T-helper 1 cell treated with Interleukin-12 subunit alpha and Interleukin-12 subunit beta and Interleukin-4 antibody, amounts not matched to agents 30 μg/mL and 1 μg/mL, for 36 hours (primary cell): ENCODE measurements around the gene GLTP.
"Not testable (repeated sequence)": the region's sequence is repeated elsewhere in the genome, so short reads cannot be mapped to it uniquely, and the experiment has no call there.

Experiments used
- H3K27ac Mint-ChIP-seq: one replicate; pipeline ENCODE4 v1.8.0; 2021; ENCODE audit warnings: mild to moderate bottlenecking, mixed read lengths
- H3K27me3 Mint-ChIP-seq: one replicate; pipeline ENCODE4 v1.8.0; 2021; ENCODE audit warnings: low read depth, mixed read lengths
- H3K36me3 Mint-ChIP-seq: one replicate; pipeline ENCODE4 v1.8.0; 2021; ENCODE audit warnings: low read depth, mixed read lengths
- H3K4me1 Mint-ChIP-seq: one replicate; pipeline ENCODE4 v1.8.0; 2021; ENCODE audit warnings: low read depth, mixed read lengths
- H3K4me3 Mint-ChIP-seq: one replicate; pipeline ENCODE4 v1.8.0; 2021; ENCODE audit warnings: mild to moderate bottlenecking, moderate library complexity, mixed read lengths
- H3K9me3 Mint-ChIP-seq: one replicate; pipeline ENCODE4 v1.8.0; 2021; ENCODE audit warnings: mixed read lengths

GLTP gene

DNA sequence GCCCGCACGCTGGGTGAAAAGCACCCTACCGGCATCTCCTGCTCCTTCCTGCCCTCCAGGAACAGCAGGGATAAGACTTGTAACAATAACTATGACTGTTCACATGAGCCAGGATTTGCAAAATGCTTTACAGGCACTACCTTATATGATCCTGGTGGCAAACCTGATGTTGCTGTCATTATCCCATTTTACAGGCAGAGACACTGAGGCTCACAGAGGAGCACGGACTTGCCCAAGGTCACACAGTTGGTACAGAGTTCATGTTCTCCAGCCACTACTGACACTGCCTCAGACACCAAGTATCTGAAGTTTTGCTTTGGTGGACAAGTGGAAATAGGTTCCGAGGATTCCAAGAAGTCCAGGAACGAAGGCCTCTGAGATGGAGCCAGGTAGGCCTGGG, 22.6 kb downstream of the GLTP start:
- Mint-ChIP-seq H3K4me3 (no peak overlapping the region), H3K27me3 (no peaks in the 10 kb centered on the region), H3K9me3 (no peaks in the 10 kb centered on the region), H3K4me1 (peaks cover 7% of the 10 kb centered on the region), H3K36me3 (no peaks in the 10 kb centered on the region), H3K27ac (no peak overlapping the region)

GRCh38 chr12:109855377-109855776, 25.0 kb downstream of the GLTP start:
- Mint-ChIP-seq H3K9me3 (no peaks in the 10 kb centered on the region), H3K36me3 (no peaks in the 10 kb centered on the region), H3K27ac (no peak overlapping the region), H3K4me3 (no peak overlapping the region), H3K27me3 (no peaks in the 10 kb centered on the region), H3K4me1 (peaks cover 7% of the 10 kb centered on the region)

- not testable (repeated sequence) for H3K4me1 Mint-ChIP-seq, H3K9me3 Mint-ChIP-seq, H3K27me3 Mint-ChIP-seq, H3K36me3 Mint-ChIP-seq, H3K27ac Mint-ChIP-seq, H3K4me3 Mint-ChIP-seq
Observed at GRCh38 chr12:109850518-109850917, 29.8 kb downstream of the GLTP start.

- no peak overlapping the region for H3K27ac Mint-ChIP-seq
- H3K4me3 Mint-ChIP-seq = no peak overlapping the region
- H3K9me3 Mint-ChIP-seq = no peaks in the 10 kb centered on the region
- no peaks in the 10 kb centered on the region for H3K27me3 Mint-ChIP-seq
- no peaks in the 10 kb centered on the region for H3K36me3 Mint-ChIP-seq
- peaks cover 3% of the 10 kb centered on the region for H3K4me1 Mint-ChIP-seq
Observed at GRCh38 chr12:109847142-109847735, 33.1 kb downstream of the GLTP start.

GRCh38 chr12:109845824-109846205, 34.5 kb downstream of the GLTP start:
- Mint-ChIP-seq H3K9me3 (no peaks in the 10 kb centered on the region), H3K4me3 (no peak overlapping the region), H3K27ac (no peak overlapping the region), H3K4me1 (peaks cover 3% of the 10 kb centered on the region), H3K27me3 (no peaks in the 10 kb centered on the region), H3K36me3 (no peaks in the 10 kb centered on the region)

- H3K4me1 Mint-ChIP-seq = peaks cover 3% of the 10 kb centered on the region
- H3K36me3 Mint-ChIP-seq = no peaks in the 10 kb centered on the region
- no peak overlapping the region for H3K27ac Mint-ChIP-seq
Observed at GRCh38 chr12:109844983-109845823, 35.1 kb downstream of the GLTP start.

DNA sequence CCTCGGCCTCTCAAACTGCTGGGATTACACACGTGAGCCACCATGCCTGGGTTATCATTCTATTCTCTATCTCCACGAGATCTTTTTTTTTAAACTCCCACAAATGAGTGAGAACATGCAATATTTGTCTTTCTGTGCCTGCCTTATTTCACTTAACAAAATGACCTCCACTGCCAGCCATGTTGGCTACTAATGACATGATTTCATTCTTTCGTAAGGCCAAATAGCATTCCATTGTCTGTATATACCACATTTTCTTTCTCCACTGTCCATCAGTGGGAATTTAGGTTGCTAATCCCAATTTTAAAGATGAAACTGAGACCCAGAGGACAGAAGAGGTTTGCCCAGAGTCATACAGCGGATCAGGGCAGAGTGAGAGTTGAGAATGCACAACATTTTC, 36.2 kb downstream of the GLTP start:
- H3K9me3 Mint-ChIP-seq = no peaks in the 10 kb centered on the region
- peaks cover 3% of the 10 kb centered on the region for H3K4me1 Mint-ChIP-seq
- H3K36me3 Mint-ChIP-seq = no peaks in the 10 kb centered on the region
- H3K27ac Mint-ChIP-seq = no peak overlapping the region
- peaks cover 4% of the 10 kb centered on the region for H3K27me3 Mint-ChIP-seq
- H3K4me3 Mint-ChIP-seq = no peak overlapping the region

More at GRCh38 chr12:109844983-109845823, 35.1 kb downstream of the GLTP start:
- Mint-ChIP-seq H3K9me3 (no peaks in the 10 kb centered on the region), H3K4me3 (no peak overlapping the region), H3K27me3 (no peaks in the 10 kb centered on the region)

DNA sequence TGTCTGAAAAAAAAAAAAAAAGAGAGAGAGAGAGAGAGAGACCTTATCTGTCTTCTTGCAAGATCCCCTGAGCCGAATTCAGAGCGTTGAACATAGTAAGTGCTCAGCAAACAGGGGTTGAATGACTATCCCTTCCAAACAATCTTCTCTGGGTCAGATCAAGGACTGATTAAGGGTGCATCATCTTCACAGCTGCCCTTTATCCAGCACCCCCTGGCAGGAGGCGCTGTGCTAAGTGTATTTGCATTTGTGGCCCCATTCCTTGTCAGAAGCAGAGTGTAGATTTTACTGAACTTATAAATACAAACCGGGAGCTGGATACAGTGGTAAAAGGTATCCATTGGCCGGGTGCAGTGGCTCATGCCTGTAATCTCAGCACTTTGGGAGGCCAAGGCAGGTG, 38.3 kb downstream of the GLTP start:
- Mint-ChIP-seq H3K4me1 (peaks cover 3% of the 10 kb centered on the region), H3K9me3 (no peaks in the 10 kb centered on the region), H3K27ac (no peak overlapping the region), H3K27me3 (peaks cover 7% of the 10 kb centered on the region), H3K4me3 (no peak overlapping the region), H3K36me3 (no peaks in the 10 kb centered on the region)

DNA sequence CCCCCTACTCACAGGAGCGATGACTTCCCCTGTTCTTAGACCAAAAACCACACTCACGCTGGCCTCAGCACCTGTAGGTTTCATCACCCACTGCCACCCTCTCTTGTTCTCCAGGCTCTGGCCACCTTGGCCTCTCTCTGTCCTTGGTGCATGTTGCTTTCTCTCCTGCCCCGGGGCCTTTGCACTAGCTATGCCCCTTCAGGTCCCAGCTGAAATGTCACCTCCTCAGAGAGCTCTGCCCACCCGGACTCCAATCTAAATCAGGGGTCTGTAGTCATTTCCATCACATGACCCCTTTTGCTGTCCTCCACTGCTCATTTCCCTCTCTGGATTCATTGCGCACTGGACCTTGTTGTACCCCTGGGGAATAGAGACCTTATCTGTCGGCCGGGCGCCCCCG, 39.0 kb downstream of the GLTP start:
- H3K27me3 Mint-ChIP-seq = peaks cover 8% of the 10 kb centered on the region

DNA sequence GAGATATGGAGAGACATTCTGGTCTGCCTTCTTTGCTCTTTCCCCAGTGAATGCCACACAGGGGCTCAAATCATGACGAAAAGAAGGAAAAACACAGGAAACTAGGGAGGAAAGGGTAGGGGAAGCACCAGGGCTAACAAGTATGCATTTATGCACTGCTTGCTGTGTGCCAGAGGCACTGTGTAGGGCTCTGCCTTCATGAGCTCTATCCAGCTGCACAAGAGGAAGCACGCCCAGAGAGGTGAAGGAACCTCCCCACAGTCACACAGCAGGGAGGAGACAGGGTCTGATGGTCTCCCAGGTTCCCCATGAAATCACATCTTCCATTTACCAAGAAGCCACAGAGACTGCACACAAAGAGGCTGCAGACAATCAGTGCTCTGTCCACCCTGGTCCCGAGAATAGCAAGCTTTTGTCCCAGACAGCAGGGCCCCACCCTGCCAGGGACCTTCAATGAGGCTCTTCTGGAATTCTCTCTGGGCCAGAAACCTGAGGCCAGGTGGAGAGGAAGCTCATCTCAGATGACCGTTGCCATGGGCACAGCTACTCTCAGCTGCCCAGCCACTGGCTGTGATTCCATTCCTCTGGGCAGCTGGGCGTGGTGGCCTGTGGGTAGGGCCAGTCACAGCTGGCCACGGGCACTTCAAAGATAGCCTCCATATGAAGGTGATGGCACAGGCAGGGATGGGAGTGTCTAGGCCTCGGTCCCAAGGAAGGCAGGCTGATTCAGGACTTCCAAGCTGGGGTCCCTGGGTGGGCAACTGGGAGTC, 39.9 kb downstream of the GLTP start:
- Mint-ChIP-seq H3K4me3 (no peak overlapping the region), H3K27ac (no peak overlapping the region), H3K36me3 (no peaks in the 10 kb centered on the region), H3K27me3 (peaks cover 8% of the 10 kb centered on the region), H3K9me3 (no peaks in the 10 kb centered on the region), H3K4me1 (no peaks in the 10 kb centered on the region)

More for the DNA sequence above, 39.0 kb downstream of the GLTP start:
- no peak overlapping the region for H3K27ac Mint-ChIP-seq
- peaks cover 3% of the 10 kb centered on the region for H3K4me1 Mint-ChIP-seq
- no peaks in the 10 kb centered on the region for H3K36me3 Mint-ChIP-seq
- no peak overlapping the region for H3K4me3 Mint-ChIP-seq
- no peaks in the 10 kb centered on the region for H3K9me3 Mint-ChIP-seq

GRCh38 chr12:109839444-109839843, 40.9 kb downstream of the GLTP start:
- H3K4me3 Mint-ChIP-seq = no peak overlapping the region
- H3K9me3 Mint-ChIP-seq = no peaks in the 10 kb centered on the region
- no peaks in the 10 kb centered on the region for H3K36me3 Mint-ChIP-seq
- H3K27me3 Mint-ChIP-seq = peaks cover 16% of the 10 kb centered on the region
- no peak overlapping the region for H3K27ac Mint-ChIP-seq
- H3K4me1 Mint-ChIP-seq = no peaks in the 10 kb centered on the region

DNA sequence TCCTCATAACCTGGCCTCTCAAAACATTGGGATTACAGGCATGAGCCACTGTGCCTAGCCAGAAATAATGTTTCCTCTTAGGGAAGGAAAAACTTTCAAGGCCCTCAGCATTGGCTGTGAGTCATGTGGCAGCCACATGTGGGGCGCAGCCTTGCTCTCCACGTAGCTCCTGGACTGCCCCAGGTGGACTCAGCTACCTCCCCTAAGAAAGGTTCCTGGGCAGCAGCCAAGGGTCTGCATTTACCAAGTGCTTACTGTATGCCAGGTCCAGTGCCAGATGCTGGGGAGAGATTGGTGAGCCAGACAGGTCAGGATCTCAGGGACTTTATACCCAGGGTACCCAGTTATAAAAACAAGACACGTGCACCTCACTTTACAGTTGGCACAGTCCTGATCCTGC, 43.4 kb downstream of the GLTP start:
- H3K4me3 Mint-ChIP-seq = no peak overlapping the region

GRCh38 chr12:109835827-109836226, 44.5 kb downstream of the GLTP start:
- Mint-ChIP-seq H3K27ac (no peak overlapping the region), H3K4me3 (no peak overlapping the region), H3K27me3 (peaks cover 41% of the 10 kb centered on the region), H3K4me1 (no peaks in the 10 kb centered on the region), H3K36me3 (no peaks in the 10 kb centered on the region), H3K9me3 (no peaks in the 10 kb centered on the region)

More for the DNA sequence above, 43.4 kb downstream of the GLTP start:
- Mint-ChIP-seq H3K4me1 (no peaks in the 10 kb centered on the region), H3K9me3 (no peaks in the 10 kb centered on the region), H3K27me3 (peaks cover 31% of the 10 kb centered on the region), H3K36me3 (no peaks in the 10 kb centered on the region), H3K27ac (no peak overlapping the region)

GRCh38 chr12:109833307-109834189, 46.8 kb downstream of the GLTP start, which contains the start of gene TRPV4:
TRPV4 (minus strand) TSS chr12:109833398; CDS start chr12:109814796, 18,602 bp downstream.
- H3K4me3 Mint-ChIP-seq = no peak within 1 kb of the TSS
- H3K36me3 Mint-ChIP-seq = no peaks in the 10 kb centered on the region
- H3K27ac Mint-ChIP-seq = no peak within 1 kb of the TSS
- H3K27me3 Mint-ChIP-seq = peaks cover 39% of the 10 kb centered on the region
- H3K9me3 Mint-ChIP-seq = no peaks in the 10 kb centered on the region
- H3K4me1 Mint-ChIP-seq = no peaks in the 10 kb centered on the region
